Endothelial cell of umbilical vein (primary cell): ENCODE measurements around the gene KCNF1. TPM values are rescaled to one million over a fixed set of nuclear protein-coding genes. Genes with fewer than 3 reads are reported as not detected.

Source experiments
- polyA plus RNA-seq, 4 experiments: library from polyadenylated mRNA; depleted of rRNA in 3 of 4; stranded (reverse) in 3 of 4; unstranded in 1 of 4; fragments of >200 nt; gene quantifications; 2 replicates each; pipeline versions ENCODE4 v1.2.1 to v1.2.3, GENCODE V29; 2011 to 2012; ENCODE audit warnings: missing spikeins in 1 of 4
- small RNA-seq: library from RNA; depleted of rRNA; stranded (forward); fragments of <200 nt; gene quantifications from one replicate; pipeline ENCODE3, GENCODE V24; 2012; ENCODE audit warnings: low replicate concordance, low read depth; ENCODE audit not compliant: insufficient read depth, insufficient read length
- total RNA-seq: library from RNA; stranded (reverse); gene quantifications from 2 replicates; pipeline ENCODE4 v1.2.3, GENCODE V29; 2021

The KCNF1 gene
- total and polyA plus RNA-seq, 2 donors (not counting 3 experiments of a cell fraction or from before 2014, with no cell fraction given), result 0.23 to 0.42 TPM

Small RNA genes within 50 kb of the gene (small RNA-seq; reads per million reads assigned to genes)
- not detected for gene AC079587.1

Other genes with a start within 250 kb of the KCNF1 start
- gene NOL10, start 222.0 kb upstream of the KCNF1 start, total RNA-seq, result 25.7 and 28.1 TPM in 2 replicates
- 8.3 and 12.6 TPM in 2 replicates for gene NOL10, start 222.0 kb upstream of the KCNF1 start, polyA plus RNA-seq
- gene ATP6V1C2, start 190.3 kb upstream of the KCNF1 start, total RNA-seq, result 0.13 TPM in 1 of 2 replicates, not detected in the other
- gene ATP6V1C2, start 190.3 kb upstream of the KCNF1 start, polyA plus RNA-seq, result 0.03 and 0.05 TPM in 2 replicates
- 424 and 433 TPM in 2 replicates for gene PDIA6, start 99.1 kb upstream of the KCNF1 start, total RNA-seq
- 211 and 335 TPM in 2 replicates for gene PDIA6, start 99.1 kb upstream of the KCNF1 start, polyA plus RNA-seq
- gene SLC66A3, start 243.5 kb downstream of the KCNF1 start, total RNA-seq, result 14.3 and 16.1 TPM in 2 replicates
- gene SLC66A3, start 243.5 kb downstream of the KCNF1 start, polyA plus RNA-seq, result 31.4 and 45.8 TPM in 2 replicates